Measurements from ENCODE around the gene TUBGCP6. TPM values are rescaled to one million over a fixed set of nuclear protein-coding genes. Genes with fewer than 3 reads are reported as not detected.
A peak's percentile ranks its signal among the peaks of the same experiment; 100 is the strongest.

The TUBGCP6 gene
- total RNA-seq: 47.6 TPM

GRCh38 chr22:50244420-50245213 lies at the start of gene TUBGCP6:
Gene TUBGCP6, minus strand, starts transcription at chr22:50245023. Its CDS starts 564 bp downstream, at chr22:50244459.
- ATAC-seq (peak; percentile 95), DNase-seq (ENCODE audit: low spot score) (peak; percentile 96)
- intact Hi-C loops (cut with DNase I): loop anchor here (10.0 kb wide), 1 partner anchor 260 kb away; the partner anchor contains the start of genes LMF2 and NCAPH2

- intact Hi-C loops (cut with DNase I): no loop called here
- ATAC-seq: no peak
- DNase-seq (ENCODE audit: low spot score): no peak
These were observed 49.5 kb upstream of the TUBGCP6 start for GRCh38 chr22:50294319-50294656.

GRCh38 chr22:50293441-50294318 lies 48.9 kb upstream of the TUBGCP6 start:
- intact Hi-C loops (cut with DNase I): no loop called here
- ATAC-seq: peak; percentile 59
- DNase-seq (ENCODE audit: low spot score): no peak

- intact Hi-C loops (cut with DNase I): no loop called here
- no peak for ATAC-seq
- DNase-seq (ENCODE audit: low spot score): no peak
These were observed 48.0 kb upstream of the TUBGCP6 start for GRCh38 chr22:50292643-50293440.

- ATAC-seq: no peak
- DNase-seq (ENCODE audit: low spot score): no peak
- intact Hi-C loops (cut with DNase I): no loop called here
These were observed 45.3 kb upstream of the TUBGCP6 start for GRCh38 chr22:50289942-50290630.

- DNase-seq (ENCODE audit: low spot score) (no peak), ATAC-seq (no peak)
- intact Hi-C loops (cut with DNase I): no loop called here
These were observed 44.5 kb upstream of the TUBGCP6 start for GRCh38 chr22:50289151-50289941.

GRCh38 chr22:50287731-50288130 lies 42.9 kb upstream of the TUBGCP6 start:
- intact Hi-C loops (cut with DNase I): no loop called here
- no peak for ATAC-seq
- no peak for DNase-seq (ENCODE audit: low spot score)

- no peak for ATAC-seq
- no peak for DNase-seq (ENCODE audit: low spot score)
- intact Hi-C loops (cut with DNase I): no loop called here
These were observed 42.0 kb upstream of the TUBGCP6 start for GRCh38 chr22:50286701-50287318.

GRCh38 chr22:50286275-50286674 lies 41.5 kb upstream of the TUBGCP6 start:
- ATAC-seq: no peak
- intact Hi-C loops (cut with DNase I): no loop called here
- no peak for DNase-seq (ENCODE audit: low spot score)

- no peak for ATAC-seq
- intact Hi-C loops (cut with DNase I): no loop called here
These were observed 40.9 kb upstream of the TUBGCP6 start for GRCh38 chr22:50285568-50286229.

GRCh38 chr22:50284479-50284878 lies 39.7 kb upstream of the TUBGCP6 start:
- intact Hi-C loops (cut with DNase I): no loop called here
- ATAC-seq: no peak
- no peak for DNase-seq (ENCODE audit: low spot score)

More at GRCh38 chr22:50285568-50286229, 40.9 kb upstream of the TUBGCP6 start:
- no peak for DNase-seq (ENCODE audit: low spot score)

GRCh38 chr22:50283821-50284220 lies 39.0 kb upstream of the TUBGCP6 start:
- ATAC-seq (no peak), DNase-seq (ENCODE audit: low spot score) (no peak)
- intact Hi-C loops (cut with DNase I): no loop called here

GRCh38 chr22:50282361-50283155 lies 37.7 kb upstream of the TUBGCP6 start:
- DNase-seq (ENCODE audit: low spot score): no peak
- intact Hi-C loops (cut with DNase I): no loop called here
- no peak for ATAC-seq

GRCh38 chr22:50281957-50282356 lies 37.1 kb upstream of the TUBGCP6 start:
- ATAC-seq: no peak
- no peak for DNase-seq (ENCODE audit: low spot score)
- intact Hi-C loops (cut with DNase I): no loop called here

- no peak for ATAC-seq
- intact Hi-C loops (cut with DNase I): no loop called here
These were observed 36.5 kb upstream of the TUBGCP6 start for GRCh38 chr22:50281384-50281760.

GRCh38 chr22:50280708-50281383 lies 36.0 kb upstream of the TUBGCP6 start:
- no peak for DNase-seq (ENCODE audit: low spot score)
- ATAC-seq: no peak

More at GRCh38 chr22:50281384-50281760, 36.5 kb upstream of the TUBGCP6 start:
- DNase-seq (ENCODE audit: low spot score): no peak

More at GRCh38 chr22:50280708-50281383, 36.0 kb upstream of the TUBGCP6 start:
- intact Hi-C loops (cut with DNase I): no loop called here

Measured in sciatic nerve (tissue), 2 donors.